AG04450 (cell line): ENCODE measurements around the gene TMBIM6. TPM values are rescaled to one million over a fixed set of nuclear protein-coding genes. Genes with fewer than 3 reads are reported as not detected.

Experiments
- polyA plus RNA-seq: library from polyadenylated mRNA; depleted of rRNA; stranded (reverse); fragments of >200 nt; gene quantifications from 2 replicates; pipeline ENCODE4 v1.2.3, GENCODE V29; 2011; rRNA removed
- small RNA-seq: library from RNA; depleted of rRNA; stranded (forward); fragments of <200 nt; gene quantifications from one replicate; pipeline ENCODE3, GENCODE V24; 2012; ENCODE audit warnings: low read depth; ENCODE audit not compliant: insufficient read length

TMBIM6 gene
- polyA plus RNA-seq, 1 experiment, result 906 TPM

Small RNA genes lying within 50 kb of the gene (small RNA-seq; reads per million reads assigned to genes)
- gene AC020612.2 (not detected), gene LSM6P2 (not detected)

Other genes with a start within 250 kb of the TMBIM6 start
- 0.01 and 0.11 TPM in 2 replicates for gene KCNH3, start 202.5 kb upstream of the TMBIM6 start, polyA plus RNA-seq
- 47.0 and 54.2 TPM in 2 replicates for gene MCRS1, start 173.4 kb upstream of the TMBIM6 start, polyA plus RNA-seq
- gene FAM186B, start 135.9 kb upstream of the TMBIM6 start, polyA plus RNA-seq, result 0.05 and 0.07 TPM in 2 replicates
- gene PRPF40B, start 118.0 kb upstream of the TMBIM6 start, polyA plus RNA-seq, result 9.0 and 10.9 TPM in 2 replicates
- gene FMNL3, start 34.2 kb upstream of the TMBIM6 start, polyA plus RNA-seq, result 15.8 and 16.1 TPM in 2 replicates
- gene NCKAP5L, start 86.9 kb downstream of the TMBIM6 start, polyA plus RNA-seq, result 5.6 and 7.3 TPM in 2 replicates
- 3.7 and 3.8 TPM in 2 replicates for gene BCDIN3D, start 101.5 kb downstream of the TMBIM6 start, polyA plus RNA-seq
- gene FAIM2, start 162.3 kb downstream of the TMBIM6 start, polyA plus RNA-seq, result 5.9 and 9.1 TPM in 2 replicates
- gene AQP2, start 209.2 kb downstream of the TMBIM6 start, polyA plus RNA-seq, result not detected in 2 replicates
- gene AQP5, start 220.3 kb downstream of the TMBIM6 start, polyA plus RNA-seq, result not detected in 2 replicates
- not detected in 2 replicates for gene AQP6, start 231.4 kb downstream of the TMBIM6 start, polyA plus RNA-seq